Left lobe of liver (tissue), 2 donors: Measurements from ENCODE around the gene SH3GL1. TPM values are rescaled to one million over a fixed set of nuclear protein-coding genes. Genes with fewer than 3 reads are reported as not detected.
A peak's percentile ranks its signal among the peaks of the same experiment; 100 is the strongest.

ENCODE experiments used
- ATAC-seq: fragments of 200-7000 bp; cut with Tn5 transposase; one replicate; pipeline ENCODE4 v1.9.1; 2020; ENCODE audit warnings: mild to moderate bottlenecking, moderate library complexity
- DNase-seq: peaks from one replicate; pipeline ENCODE4 v3.0.0-alpha.2; 2020; ENCODE audit warnings: low spot score
- total RNA-seq: library from RNA; stranded (reverse); gene quantifications from one replicate; pipeline ENCODE4 v1.2.1, GENCODE V29; 2021
- donor health status: DM: no; HTN: no; CAD: no; lungs with moderate emphysema.
- donor health status: DM: no; HTN: yes; CAD: no.

Gene SH3GL1
- total RNA-seq, 1 donor from 2014 or later: 30.2 TPM

DNA sequence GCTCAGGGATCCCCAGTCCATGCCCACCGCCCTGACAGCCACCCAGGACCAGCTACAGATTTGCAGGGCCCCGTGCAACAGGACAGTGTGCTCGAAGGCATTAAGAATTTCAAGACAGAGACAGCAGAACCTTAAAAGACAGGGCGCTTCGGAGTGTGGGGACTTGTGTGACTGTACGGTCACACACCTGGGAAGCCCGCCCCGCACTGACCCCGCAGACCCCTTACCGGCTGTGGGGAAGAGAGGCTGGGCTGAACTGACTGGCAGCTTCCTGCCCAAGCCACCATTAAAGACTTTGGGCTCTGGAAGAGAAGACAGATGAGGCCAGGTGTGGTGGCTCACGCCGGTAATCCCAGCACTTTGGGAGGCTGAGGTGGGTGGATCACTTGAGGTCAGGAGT is 76.1 kb downstream of the SH3GL1 start:
- no peak for ATAC-seq

GRCh38 chr19:4323692-4324091 is 76.7 kb downstream of the SH3GL1 start:
- ATAC-seq (no peak), DNase-seq (no peak)

More for the DNA sequence above, 76.1 kb downstream of the SH3GL1 start:
- no peak for DNase-seq

DNA sequence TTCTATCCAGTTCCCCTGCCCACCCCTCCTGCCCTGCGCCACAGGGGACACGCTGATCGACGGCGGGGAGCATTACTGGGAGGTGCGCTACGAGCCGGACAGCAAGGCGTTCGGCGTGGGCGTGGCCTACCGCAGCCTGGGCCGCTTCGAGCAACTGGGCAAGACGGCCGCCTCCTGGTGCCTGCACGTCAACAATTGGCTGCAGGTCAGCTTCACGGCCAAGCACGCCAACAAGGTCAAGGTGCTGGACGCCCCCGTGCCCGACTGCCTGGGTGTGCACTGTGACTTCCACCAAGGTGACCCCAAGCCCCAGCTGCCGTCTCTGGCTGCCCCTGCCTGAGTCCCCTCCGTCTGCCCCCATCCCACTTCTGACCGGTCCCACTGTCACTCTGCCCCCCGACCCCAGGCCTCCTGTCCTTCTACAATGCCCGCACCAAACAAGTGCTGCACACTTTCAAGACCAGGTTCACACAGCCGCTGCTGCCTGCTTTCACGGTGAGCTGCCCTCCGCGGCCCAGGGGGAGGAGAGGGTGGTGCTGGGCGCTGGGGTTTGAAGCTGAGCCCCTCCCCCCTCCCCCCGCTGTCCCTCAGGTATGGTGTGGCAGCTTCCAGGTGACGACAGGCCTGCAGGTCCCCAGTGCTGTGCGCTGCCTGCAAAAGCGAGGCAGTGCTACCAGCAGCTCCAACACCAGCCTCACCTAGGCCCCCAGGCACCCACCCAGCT is 77.2 kb downstream of the SH3GL1 start:
- DNase-seq (peak; percentile 59), ATAC-seq (peak; percentile 77)

- ATAC-seq: no peak
Observed at GRCh38 chr19:4320419-4320818, 79.9 kb downstream of the SH3GL1 start.

GRCh38 chr19:4319067-4319718 is 81.2 kb downstream of the SH3GL1 start:
- DNase-seq: no peak
- no peak for ATAC-seq

More at GRCh38 chr19:4320419-4320818, 79.9 kb downstream of the SH3GL1 start:
- no peak for DNase-seq

DNA sequence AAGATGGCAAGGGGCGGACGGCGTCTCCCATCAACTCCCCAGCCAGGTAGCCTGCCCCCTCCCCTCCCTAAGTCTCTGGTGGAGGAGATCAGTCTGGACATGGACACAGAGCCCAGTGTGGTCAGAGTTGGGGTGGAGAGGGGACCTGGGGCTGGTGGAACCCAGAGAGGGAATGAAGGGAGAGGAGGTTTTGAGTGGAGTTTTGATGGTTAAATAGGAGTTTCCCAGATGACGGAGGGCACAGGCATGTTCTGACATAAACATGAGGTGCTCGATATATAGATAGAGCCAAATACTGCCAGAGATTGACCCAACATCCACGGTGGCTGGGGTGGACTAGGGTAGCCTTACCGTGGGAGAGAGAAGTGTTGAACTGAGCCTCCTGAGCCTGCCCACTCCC is 81.9 kb downstream of the SH3GL1 start:
- ATAC-seq (no peak), DNase-seq (no peak)

DNA sequence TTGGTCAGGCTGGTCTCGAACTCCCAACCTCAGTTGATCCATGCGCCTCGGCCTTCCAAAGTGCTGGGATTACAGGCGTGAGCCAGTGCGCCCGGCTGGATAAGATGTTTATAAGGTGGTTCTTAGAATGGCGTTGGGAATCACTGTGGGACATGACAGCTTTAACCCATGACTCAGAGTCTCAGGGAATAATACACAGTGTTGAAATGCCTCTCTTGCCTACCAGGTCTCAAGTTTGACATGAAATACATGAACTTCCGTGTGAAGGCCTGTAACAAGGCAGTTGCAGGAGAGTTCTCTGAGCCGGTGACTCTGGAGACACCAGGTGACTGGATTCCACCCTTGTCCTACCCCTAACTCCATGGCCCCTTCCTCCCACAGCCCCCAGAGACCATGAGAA is 83.4 kb downstream of the SH3GL1 start:
- DNase-seq (no peak), ATAC-seq (no peak)

DNA sequence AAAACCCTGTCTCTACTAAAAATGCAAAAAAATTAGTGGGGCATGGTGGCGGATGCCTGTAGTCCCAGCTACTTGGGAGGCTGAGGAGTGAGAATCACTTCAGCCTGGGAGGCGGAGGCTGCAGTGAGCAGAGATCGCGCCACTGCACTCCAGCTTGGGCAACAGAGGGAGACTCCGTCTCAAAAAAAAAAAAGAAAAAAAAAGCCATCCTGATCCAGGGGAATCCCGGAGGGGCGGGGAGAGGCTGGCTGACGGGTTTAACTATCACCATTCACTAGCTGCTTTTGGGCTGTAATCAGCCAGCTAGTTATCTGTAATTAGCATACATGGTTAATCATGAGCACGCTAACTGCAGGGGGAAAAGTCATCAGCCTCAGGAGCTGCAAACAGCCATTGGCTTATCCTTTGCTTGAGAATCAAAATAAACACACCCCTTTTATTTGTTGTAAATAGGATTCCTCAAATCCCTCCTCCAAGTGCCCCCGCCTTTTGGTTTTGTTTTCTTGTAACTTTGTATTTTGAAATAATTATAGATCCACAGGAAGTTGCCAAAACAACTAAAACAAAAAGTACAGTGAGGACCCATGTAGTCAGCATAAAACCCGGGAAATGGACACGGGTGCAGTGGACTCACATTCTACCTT is 86.4 kb downstream of the SH3GL1 start:
- ATAC-seq (peak; percentile 81), DNase-seq (no peak)

Other genes starting within 250 kb of the SH3GL1 start
- 52.0 TPM for gene CREB3L3, start 246.9 kb downstream of the SH3GL1 start, total RNA-seq
- gene SIRT6, start 218.0 kb downstream of the SH3GL1 start, total RNA-seq: 11.1 TPM
- gene ANKRD24, start 217.9 kb downstream of the SH3GL1 start, total RNA-seq: 5.6 TPM
- 1.3 TPM for gene EBI3, start 171.0 kb downstream of the SH3GL1 start, total RNA-seq
- 8.1 TPM for gene YJU2, start 153.5 kb downstream of the SH3GL1 start, total RNA-seq
- gene SHD, start 121.3 kb downstream of the SH3GL1 start, total RNA-seq: 8.8 TPM
- 0.25 TPM for gene TMIGD2, start 98.2 kb downstream of the SH3GL1 start, total RNA-seq
- 1.3 TPM for gene FSD1, start 95.9 kb downstream of the SH3GL1 start, total RNA-seq
- 31.8 TPM for gene STAP2, start 61.7 kb downstream of the SH3GL1 start, total RNA-seq
- 24.2 TPM for gene MPND, start 57.0 kb downstream of the SH3GL1 start, total RNA-seq
- 3.3 TPM for gene CHAF1A, start 2.1 kb upstream of the SH3GL1 start, total RNA-seq
- 73.5 TPM for gene UBXN6, start 57.2 kb upstream of the SH3GL1 start, total RNA-seq
- 16.8 TPM for gene HDGFL2, start 71.8 kb upstream of the SH3GL1 start, total RNA-seq
- 36.8 TPM for gene PLIN4, start 117.9 kb upstream of the SH3GL1 start, total RNA-seq
- gene PLIN5, start 134.7 kb upstream of the SH3GL1 start, total RNA-seq: 136 TPM
- 328 TPM for gene LRG1, start 139.5 kb upstream of the SH3GL1 start, total RNA-seq
- 1.8 TPM for gene SEMA6B, start 159.1 kb upstream of the SH3GL1 start, total RNA-seq
- 24.5 TPM for gene TNFAIP8L1, start 239.0 kb upstream of the SH3GL1 start, total RNA-seq